A673 (cell line): ENCODE measurements around the gene NOTCH4.

ENCODE experiments used
- EZH2 ChIP-seq: fragments of 200-600 bp; sonication (generic); IDR thresholded peaks from 2 replicates; pipeline ENCODE4 v1.6.1; 2017; ENCODE audit warnings: borderline replicate concordance, low read depth, mild to moderate bottlenecking, mixed read lengths, antibody characterized with exemption, low read length; ENCODE audit not compliant: poor library complexity, severe bottlenecking
- TF ChIP-seq, protein P1 (sequence below): fragments of 300-800, 200-600 bp; sonication (generic); conservative IDR thresholded peaks from 2 replicates; pipeline ENCODE4 v1.5.1; 2017; ENCODE audit warnings: low read depth, mild to moderate bottlenecking, antibody characterized with exemption, low read length, moderate library complexity, mixed read lengths

DNA sequence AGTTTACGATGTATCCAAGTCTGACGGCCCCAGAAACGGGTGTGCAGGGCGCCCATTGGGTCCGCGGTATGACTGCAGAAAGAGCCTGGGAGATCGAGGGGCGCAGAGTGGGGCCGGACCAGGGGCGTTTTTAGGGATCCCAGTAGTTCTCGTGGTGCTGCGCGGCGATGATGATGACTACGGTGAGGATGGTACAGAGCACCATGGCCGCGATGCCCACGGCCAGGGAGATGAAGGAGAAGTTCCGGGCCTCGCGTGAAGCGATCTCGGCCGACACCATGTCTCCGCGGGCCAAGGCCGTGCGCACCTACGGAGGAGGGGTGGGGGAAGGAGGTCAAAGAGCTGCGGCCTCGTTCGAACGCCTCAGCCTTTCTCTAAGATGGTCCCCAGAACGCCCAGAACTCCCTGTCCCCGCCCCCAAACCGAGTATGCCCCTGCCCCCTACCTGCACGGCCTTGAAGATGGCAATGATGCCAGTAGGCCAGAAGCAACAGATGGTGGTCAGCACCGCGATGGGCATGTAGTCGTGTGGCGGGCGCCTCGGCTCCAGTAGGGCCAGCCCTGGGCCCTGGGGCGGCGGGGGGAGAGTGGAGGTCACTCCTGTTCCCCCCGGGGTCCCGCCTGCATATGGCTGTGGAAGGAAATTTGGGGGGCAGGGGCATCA, 74.6 kb downstream of the NOTCH4 start:
- TF ChIP-seq, protein P1, sequence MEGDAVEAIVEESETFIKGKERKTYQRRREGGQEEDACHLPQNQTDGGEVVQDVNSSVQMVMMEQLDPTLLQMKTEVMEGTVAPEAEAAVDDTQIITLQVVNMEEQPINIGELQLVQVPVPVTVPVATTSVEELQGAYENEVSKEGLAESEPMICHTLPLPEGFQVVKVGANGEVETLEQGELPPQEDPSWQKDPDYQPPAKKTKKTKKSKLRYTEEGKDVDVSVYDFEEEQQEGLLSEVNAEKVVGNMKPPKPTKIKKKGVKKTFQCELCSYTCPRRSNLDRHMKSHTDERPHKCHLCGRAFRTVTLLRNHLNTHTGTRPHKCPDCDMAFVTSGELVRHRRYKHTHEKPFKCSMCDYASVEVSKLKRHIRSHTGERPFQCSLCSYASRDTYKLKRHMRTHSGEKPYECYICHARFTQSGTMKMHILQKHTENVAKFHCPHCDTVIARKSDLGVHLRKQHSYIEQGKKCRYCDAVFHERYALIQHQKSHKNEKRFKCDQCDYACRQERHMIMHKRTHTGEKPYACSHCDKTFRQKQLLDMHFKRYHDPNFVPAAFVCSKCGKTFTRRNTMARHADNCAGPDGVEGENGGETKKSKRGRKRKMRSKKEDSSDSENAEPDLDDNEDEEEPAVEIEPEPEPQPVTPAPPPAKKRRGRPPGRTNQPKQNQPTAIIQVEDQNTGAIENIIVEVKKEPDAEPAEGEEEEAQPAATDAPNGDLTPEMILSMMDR = no peak
- TF ChIP-seq EZH2 = no peak
